C4-2B (cell line): ENCODE results near the gene EMC7.

Experiments
- CTCF ChIP-seq: fragments of 450-650 bp; conservative IDR thresholded peaks from 2 replicates; pipeline ENCODE4 v1.5.1; 2017; ENCODE audit warnings: mild to moderate bottlenecking
- ZFX ChIP-seq: fragments of 450-650 bp; IDR thresholded peaks from 2 replicates; pipeline ENCODE4 v1.6.1; 2017

GRCh38 chr15:34109797-34110663 is 8.4 kb upstream of the EMC7 start:
- TF ChIP-seq CTCF (peak; percentile 81), ZFX (no peak)
